Muscle layer of colon (tissue), 2 donors: ENCODE results near the gene NEDD4L.
"Not testable (repeated sequence)": the region's sequence is repeated elsewhere in the genome, so short reads cannot be mapped to it uniquely, and the experiment has no call there.

Experiments
- H3K27ac ChIP-seq: one replicate; pipeline ENCODE4 v1.7.0; 2013; ENCODE audit warnings: low read depth, mild to moderate bottlenecking, low read length, moderate library complexity
- H3K27me3 ChIP-seq, 2 donors: one replicate each; pipeline ENCODE4 v1.7.0; 2013; ENCODE audit warnings: low read length in 2 of 2, mild to moderate bottlenecking in 2 of 2; ENCODE audit not compliant: insufficient read depth in 2 of 2, control insufficient read depth in 1 of 2
- H3K36me3 ChIP-seq: one replicate; pipeline ENCODE4 v1.7.0; 2013; ENCODE audit warnings: mild to moderate bottlenecking, low read length; ENCODE audit not compliant: insufficient read depth
- H3K4me1 ChIP-seq: one replicate; pipeline ENCODE4 v1.7.0; 2013; ENCODE audit warnings: mild to moderate bottlenecking, low read length; ENCODE audit not compliant: insufficient read depth
- H3K4me3 ChIP-seq, 2 donors: one replicate each; pipeline ENCODE4 v1.7.0; 2013; ENCODE audit warnings: low read length in 2 of 2, low read depth in 1 of 2, mild to moderate bottlenecking in 1 of 2, moderate library complexity in 1 of 2
- H3K9ac ChIP-seq: one replicate; pipeline ENCODE4 v1.7.0; 2013; ENCODE audit warnings: low read length
- H3K9me3 ChIP-seq: one replicate; pipeline ENCODE4 v1.7.0; 2013; ENCODE audit warnings: mild to moderate bottlenecking, low read length
- donor health status: abdominal sarcoma.
- donor health status: Adenocarcinoma of cecum.

NEDD4L gene

DNA sequence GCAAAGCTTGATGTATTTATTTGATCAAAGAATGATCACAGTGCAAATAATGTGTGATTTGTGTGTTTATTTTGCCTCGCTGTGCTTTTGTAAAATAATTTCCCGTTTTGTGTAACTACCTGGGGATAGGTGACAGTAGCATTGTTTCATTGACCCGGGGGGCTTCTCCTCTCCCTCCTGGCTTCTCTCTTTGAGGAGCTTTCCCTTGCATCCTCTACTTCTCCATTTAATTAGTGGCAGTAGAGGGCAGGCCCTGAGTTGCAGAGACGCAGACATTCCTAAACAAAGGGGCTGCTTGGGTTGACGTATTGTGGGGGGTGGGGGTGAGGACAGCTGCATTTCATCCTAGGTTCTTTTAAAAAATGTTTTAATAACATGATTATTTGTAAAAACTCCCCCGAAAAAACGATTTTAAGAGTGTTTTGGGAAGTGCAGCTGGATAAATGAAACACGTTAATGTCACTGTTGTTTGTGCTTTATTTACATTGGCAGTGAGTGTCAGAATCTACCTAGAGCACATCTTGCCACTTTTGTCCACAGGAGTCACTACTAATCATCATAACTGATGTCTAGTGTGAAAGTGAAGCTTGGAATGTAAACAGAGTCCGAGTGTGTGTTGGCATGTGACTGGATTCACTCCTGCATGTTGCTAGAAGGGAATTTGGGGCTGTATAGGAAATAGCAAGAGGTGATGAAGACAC, 2.2 kb downstream of the NEDD4L start:
- Histone ChIP-seq H3K27me3 (no peaks in the 10 kb centered on the region), H3K27ac (no peak overlapping the region), H3K9me3 (no peaks in the 10 kb centered on the region), H3K9ac (no peak overlapping the region), H3K36me3 (no peaks in the 10 kb centered on the region), H3K4me3 (peak overlapping the region; percentile 71 to 79), H3K4me1 (peaks cover 22% of the 10 kb centered on the region)

DNA sequence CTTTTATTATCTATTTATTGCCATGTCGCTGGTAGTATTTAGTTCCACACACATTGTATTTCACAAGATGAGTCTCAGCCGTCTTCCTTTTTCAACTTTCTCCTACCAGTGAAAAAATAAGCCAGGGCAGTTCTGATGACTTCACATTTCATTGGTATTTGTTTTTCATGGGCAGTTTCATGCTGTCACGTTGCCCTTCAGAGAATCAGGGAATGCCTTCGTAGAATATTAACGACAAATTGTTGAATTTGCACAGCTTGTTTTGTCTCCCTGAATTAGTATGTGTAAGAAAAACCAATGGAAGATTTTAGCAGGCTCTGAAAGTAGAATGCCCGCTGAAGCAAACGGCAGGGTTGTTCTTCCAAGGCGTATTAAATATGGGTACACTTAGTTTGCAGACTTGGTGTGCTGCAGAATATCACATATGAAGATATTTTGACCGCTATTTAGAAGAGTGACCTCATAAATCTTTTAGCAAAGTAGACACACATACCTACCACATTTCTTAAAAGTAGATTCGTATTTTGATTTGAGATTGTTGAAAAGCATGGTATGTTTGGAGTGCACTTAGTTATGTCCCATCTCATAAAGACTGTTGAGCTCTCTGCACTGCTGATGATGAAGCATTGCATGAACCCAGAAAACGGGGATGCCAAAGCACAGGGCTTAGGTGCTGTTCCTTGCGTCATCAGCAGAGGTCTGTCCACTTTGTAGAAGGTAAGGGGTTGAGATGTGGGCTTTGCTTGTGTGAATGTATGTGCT, 2.9 kb downstream of the NEDD4L start:
- Histone ChIP-seq H3K9me3 (no peaks in the 10 kb centered on the region), H3K36me3 (no peaks in the 10 kb centered on the region), H3K27me3 (no peaks in the 10 kb centered on the region), H3K9ac (no peak overlapping the region), H3K27ac (no peak overlapping the region), H3K4me1 (peaks cover 23% of the 10 kb centered on the region), H3K4me3 (no peak overlapping the region)

DNA sequence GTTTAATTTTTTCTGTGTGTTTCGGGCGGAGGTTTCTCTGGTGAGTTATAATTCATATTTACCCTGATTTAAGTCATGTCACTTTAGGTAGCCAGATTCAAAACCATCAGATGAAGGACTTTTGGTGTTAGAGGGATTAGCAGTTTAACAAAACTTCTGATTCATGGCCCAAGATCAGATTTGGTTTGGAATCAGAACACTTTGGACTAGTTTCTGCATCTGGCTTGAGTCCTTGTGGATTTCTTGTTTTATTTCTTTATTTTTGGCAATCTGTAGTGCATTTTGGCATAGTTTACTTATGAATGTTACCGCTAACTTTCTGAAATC, 3.5 kb downstream of the NEDD4L start:
- no peak overlapping the region for H3K4me3 ChIP-seq
- H3K9ac ChIP-seq = no peak overlapping the region
- H3K4me1 ChIP-seq = peaks cover 26% of the 10 kb centered on the region
- H3K36me3 ChIP-seq = no peaks in the 10 kb centered on the region
- no peaks in the 10 kb centered on the region for H3K27me3 ChIP-seq
- no peaks in the 10 kb centered on the region for H3K9me3 ChIP-seq
- no peak overlapping the region for H3K27ac ChIP-seq

DNA sequence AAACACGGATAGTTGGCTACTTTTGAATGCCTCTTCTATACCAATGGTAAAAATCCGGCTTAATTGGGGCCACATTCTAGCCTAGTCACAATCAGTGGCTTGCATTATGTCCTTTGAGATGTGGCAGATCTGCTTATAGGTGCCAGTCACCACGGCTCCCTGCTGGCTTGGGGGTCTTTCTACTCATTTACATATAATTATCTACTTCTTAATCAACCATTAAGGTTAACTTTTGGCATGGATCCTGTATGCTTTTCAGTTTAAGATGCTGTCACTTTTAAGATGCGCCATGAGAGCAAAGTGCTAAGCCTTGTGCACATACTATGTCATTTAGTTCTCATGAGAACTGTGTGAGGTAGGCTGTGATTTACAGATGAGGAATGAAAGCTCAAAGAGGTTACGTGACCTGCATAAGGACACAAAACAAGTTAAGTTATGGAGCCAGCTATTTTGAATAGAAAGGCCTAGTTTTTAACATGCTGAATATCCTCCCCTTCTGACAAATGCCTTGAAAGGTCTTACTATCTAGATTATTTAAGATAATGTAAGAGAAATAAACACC, 4.1 kb downstream of the NEDD4L start:
- Histone ChIP-seq H3K9me3 (no peaks in the 10 kb centered on the region), H3K27me3 (no peaks in the 10 kb centered on the region), H3K27ac (no peak overlapping the region), H3K4me3 (no peak overlapping the region), H3K4me1 (peaks cover 26% of the 10 kb centered on the region), H3K36me3 (no peaks in the 10 kb centered on the region), H3K9ac (no peak overlapping the region)

DNA sequence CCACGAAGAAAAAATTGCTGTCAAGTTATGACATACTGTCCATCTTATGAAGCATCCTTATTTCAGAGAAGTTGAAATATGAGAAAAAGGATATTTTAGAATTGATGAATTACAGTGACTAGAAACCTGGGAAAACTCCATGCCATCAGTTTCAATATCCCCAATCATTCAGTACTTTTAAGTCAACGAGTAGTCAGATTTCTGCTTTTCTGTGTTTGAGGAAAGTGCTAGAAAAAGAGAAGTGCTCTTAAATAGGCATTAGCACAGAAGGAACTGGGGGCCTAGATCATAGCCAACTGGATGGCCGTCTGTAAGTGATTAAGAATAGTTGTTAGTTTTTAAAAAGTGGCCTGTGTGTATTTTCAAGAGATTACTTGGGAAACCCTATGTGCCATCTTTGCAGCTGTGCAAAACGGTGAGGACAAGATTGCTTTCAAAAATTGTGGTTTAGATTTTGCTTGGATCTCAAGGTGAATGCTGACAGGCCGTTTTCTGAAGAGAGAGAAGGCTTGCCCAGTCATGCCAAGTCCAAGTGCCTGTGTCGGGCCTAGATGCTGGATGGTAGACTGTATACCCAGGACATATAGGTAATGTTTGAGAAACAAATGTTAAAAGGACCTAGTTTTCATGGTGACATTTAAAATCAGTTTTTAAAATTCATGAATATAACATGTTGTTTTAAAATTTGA, 5.1 kb downstream of the NEDD4L start:
- Histone ChIP-seq H3K36me3 (no peaks in the 10 kb centered on the region), H3K27ac (no peak overlapping the region), H3K9me3 (no peaks in the 10 kb centered on the region), H3K9ac (no peak overlapping the region), H3K4me3 (no peak overlapping the region), H3K4me1 (peaks cover 26% of the 10 kb centered on the region), H3K27me3 (no peaks in the 10 kb centered on the region)

DNA sequence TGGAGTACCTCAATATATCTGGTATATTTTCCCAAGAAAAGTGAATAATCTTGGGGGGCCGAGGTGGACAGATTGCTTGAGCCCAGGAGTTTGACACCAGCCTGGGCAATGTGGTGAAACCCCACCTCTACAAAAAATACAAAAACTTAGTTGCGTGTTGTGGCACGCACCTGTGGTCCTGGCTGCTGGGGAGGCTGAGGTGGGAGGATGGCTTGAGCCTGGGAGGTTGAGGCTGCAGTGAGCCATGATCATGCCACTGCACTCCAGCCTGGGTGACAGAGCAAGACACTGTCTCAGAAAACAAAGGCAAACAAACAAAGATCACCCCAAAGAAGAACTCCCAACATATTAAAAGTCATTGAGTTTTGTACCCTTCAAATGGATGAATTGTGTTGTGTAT, 6.9 kb downstream of the NEDD4L start:
- not testable (repeated sequence) for H3K27ac ChIP-seq, H3K4me3 ChIP-seq, H3K9ac ChIP-seq, H3K27me3 ChIP-seq, H3K36me3 ChIP-seq, H3K9me3 ChIP-seq
- peaks cover 23% of the 10 kb centered on the region for H3K4me1 ChIP-seq

DNA sequence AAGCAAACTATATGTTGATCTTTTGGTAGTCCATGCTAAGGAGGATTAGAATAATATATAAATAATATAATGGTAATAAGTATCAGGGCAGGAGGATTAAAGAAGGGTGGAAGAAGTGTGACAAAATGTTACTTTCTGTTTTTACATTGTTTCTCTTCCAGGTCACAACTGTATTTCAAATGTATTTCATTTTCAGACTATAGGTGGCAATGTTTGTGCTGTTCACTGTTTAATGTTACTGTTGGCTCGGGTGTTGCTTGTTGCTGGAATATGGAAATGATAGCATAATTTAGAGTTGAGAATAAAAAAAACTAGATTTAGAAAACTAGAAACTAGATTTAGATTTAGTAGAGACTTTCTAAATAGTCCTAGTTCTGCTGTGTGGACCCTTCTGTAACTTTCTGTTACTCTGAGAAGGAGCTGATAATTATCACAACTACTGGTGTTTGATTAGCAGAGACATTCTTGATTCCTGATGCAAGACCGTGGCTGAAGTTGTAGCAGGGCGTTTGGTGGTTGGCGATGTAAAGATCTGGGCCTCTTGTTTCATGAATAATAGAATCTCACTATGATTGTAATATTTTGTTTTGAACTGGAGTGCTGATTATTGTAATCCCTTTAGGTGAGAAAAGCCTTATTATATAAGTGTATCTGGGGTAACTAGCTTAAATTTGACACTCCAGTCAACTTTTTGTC, 7.9 kb downstream of the NEDD4L start:
- H3K27ac ChIP-seq = no peak overlapping the region
- H3K4me1 ChIP-seq = peaks cover 13% of the 10 kb centered on the region
- no peaks in the 10 kb centered on the region for H3K27me3 ChIP-seq
- H3K4me3 ChIP-seq = no peak overlapping the region
- H3K9ac ChIP-seq = no peak overlapping the region
- H3K36me3 ChIP-seq = no peaks in the 10 kb centered on the region
- no peaks in the 10 kb centered on the region for H3K9me3 ChIP-seq

DNA sequence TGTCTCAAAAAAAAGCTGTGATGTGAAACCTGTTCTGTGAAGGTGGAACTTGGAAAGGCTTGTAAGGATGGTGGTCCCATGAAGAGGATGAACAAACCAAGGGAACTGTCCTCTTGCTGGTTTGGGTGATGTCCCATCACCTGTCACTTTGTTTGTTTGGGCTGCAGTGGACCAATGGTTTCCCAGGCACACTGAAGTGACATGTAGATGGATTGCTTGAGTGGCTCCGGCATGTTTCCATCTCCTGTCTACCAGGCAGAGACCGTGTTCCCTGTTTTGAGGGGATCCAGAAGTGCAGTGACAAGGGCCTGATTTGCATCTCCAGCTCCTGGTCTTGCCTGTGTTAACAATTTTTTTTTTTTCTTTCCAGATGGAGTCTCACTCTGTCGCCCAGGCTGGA, 8.9 kb downstream of the NEDD4L start:
- no peaks in the 10 kb centered on the region for H3K9me3 ChIP-seq
- H3K27ac ChIP-seq = no peak overlapping the region
- no peaks in the 10 kb centered on the region for H3K36me3 ChIP-seq
- no peaks in the 10 kb centered on the region for H3K27me3 ChIP-seq
- peaks cover 4% of the 10 kb centered on the region for H3K4me1 ChIP-seq
- no peak overlapping the region for H3K9ac ChIP-seq
- no peak overlapping the region for H3K4me3 ChIP-seq

DNA sequence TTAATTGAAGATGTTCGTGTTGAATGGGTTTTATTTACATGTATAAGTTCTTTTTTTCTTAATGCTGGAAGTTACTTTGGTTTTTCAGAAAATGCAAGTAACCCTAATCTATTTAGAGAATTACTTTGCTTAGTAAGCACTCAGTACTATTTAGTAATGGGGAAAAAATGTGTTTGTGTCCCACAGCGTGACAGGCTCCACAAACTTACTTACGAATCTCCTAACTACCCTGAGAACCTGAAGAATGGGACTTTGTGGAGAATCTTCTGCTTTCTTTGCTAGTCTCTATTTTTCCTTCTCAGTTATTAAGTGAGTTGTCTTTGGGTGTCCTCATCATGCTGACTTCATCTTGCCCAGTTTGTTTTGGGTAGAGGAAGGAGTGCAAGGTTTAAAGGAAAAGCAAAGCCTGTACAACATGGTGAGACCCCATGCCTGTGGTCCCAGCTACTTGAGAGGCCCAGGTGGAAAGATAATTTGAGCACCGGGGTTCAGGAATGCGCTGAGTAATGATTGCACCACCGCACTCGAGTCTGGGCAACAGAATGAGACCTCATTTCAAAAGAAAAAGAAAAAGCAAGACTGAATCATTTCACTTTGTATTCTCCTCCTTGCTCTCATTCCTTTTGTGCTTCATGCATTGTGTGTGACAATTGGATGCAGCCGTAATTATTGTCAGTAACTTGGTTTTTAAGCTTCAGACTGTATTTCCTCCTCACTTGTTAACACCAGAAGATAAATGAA, 10.2 kb downstream of the NEDD4L start:
- Histone ChIP-seq H3K27me3 (no peaks in the 10 kb centered on the region), H3K9ac (no peak overlapping the region), H3K4me1 (peaks cover 4% of the 10 kb centered on the region), H3K27ac (no peak overlapping the region), H3K36me3 (no peaks in the 10 kb centered on the region), H3K4me3 (no peak overlapping the region), H3K9me3 (no peaks in the 10 kb centered on the region)

DNA sequence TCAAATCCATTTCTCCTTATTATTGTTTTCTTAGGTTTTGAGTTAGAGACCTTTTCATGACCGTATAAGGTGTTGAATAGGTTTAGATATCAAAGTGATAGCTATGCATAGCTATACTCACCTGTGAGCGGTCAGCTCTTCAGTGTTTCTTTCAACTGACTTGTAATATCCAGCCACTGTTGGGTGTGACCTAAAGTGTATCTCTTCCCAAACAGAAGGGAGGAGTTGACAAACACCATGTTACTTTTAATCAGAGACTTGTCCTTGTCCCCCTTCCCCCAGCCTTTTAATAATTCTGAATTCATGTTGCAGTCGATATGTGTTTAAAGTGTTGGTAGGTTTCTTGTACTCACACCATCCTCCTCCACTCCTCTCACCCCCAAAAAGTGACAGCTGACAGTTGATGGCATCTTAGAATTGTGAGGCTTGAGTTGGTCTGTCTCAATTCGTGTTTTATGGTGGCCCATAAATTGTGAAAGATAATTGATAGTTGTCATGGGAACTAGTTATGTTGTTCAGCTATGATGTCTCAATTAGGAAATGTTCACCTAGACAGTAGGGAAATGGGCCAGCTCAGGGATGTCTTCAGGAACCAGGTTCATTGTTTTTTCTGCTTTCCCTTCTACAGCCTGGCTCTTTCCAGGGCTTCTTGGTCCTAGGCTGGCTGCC, 12.0 kb downstream of the NEDD4L start:
- Histone ChIP-seq H3K27ac (no peak overlapping the region), H3K9me3 (no peaks in the 10 kb centered on the region), H3K36me3 (no peaks in the 10 kb centered on the region), H3K4me3 (no peak overlapping the region), H3K4me1 (peaks cover 4% of the 10 kb centered on the region), H3K27me3 (no peaks in the 10 kb centered on the region), H3K9ac (no peak overlapping the region)
